HG03280 (cell line): Measurements from ENCODE around the gene BICDL1.

Experiments
- ATAC-seq: cut with Tn5 transposase; IDR thresholded peaks from one replicate; pipeline ENCODE4 v1.9.1; 2021; ENCODE audit warnings: mild to moderate bottlenecking, moderate library complexity; ENCODE audit not compliant: unreplicated experiment

The BICDL1 gene

GRCh38 chr12:120051535-120051934 is 62.5 kb downstream of the BICDL1 start:
- no peak for ATAC-seq

- ATAC-seq: no peak
These were observed 65.3 kb downstream of the BICDL1 start for GRCh38 chr12:120054293-120054692.

- no peak for ATAC-seq
These were observed 66.4 kb downstream of the BICDL1 start for GRCh38 chr12:120055231-120056000.

- ATAC-seq: no peak
These were observed 67.7 kb downstream of the BICDL1 start for GRCh38 chr12:120056739-120057138.

GRCh38 chr12:120060196-120060595 is 71.2 kb downstream of the BICDL1 start:
- ATAC-seq: no peak

GRCh38 chr12:120060717-120061116 is 71.7 kb downstream of the BICDL1 start:
- no peak for ATAC-seq

- ATAC-seq: no peak
These were observed 72.7 kb downstream of the BICDL1 start for GRCh38 chr12:120061575-120062214.

GRCh38 chr12:120062976-120063579 is 74.0 kb downstream of the BICDL1 start:
- ATAC-seq: no peak

- no peak for ATAC-seq
These were observed 75.3 kb downstream of the BICDL1 start for GRCh38 chr12:120064054-120064940.

- no peak for ATAC-seq
These were observed 76.4 kb downstream of the BICDL1 start for GRCh38 chr12:120065472-120065871.

GRCh38 chr12:120066341-120066740 is 77.3 kb downstream of the BICDL1 start:
- ATAC-seq: no peak

GRCh38 chr12:120067084-120067869 is 78.2 kb downstream of the BICDL1 start:
- ATAC-seq: no peak

- no peak for ATAC-seq
These were observed 78.9 kb downstream of the BICDL1 start for GRCh38 chr12:120067901-120068300.

GRCh38 chr12:120069278-120069677 is 80.2 kb downstream of the BICDL1 start:
- ATAC-seq: no peak

GRCh38 chr12:120071493-120072020 is 82.5 kb downstream of the BICDL1 start:
- ATAC-seq: no peak

- no peak for ATAC-seq
These were observed 83.6 kb downstream of the BICDL1 start for GRCh38 chr12:120072472-120073249.

GRCh38 chr12:120075034-120075616 is 86.1 kb downstream of the BICDL1 start:
- no peak for ATAC-seq

- ATAC-seq: no peak
These were observed 87.6 kb downstream of the BICDL1 start for GRCh38 chr12:120076651-120077050.

- ATAC-seq: no peak
These were observed 88.2 kb downstream of the BICDL1 start for GRCh38 chr12:120077260-120077659.
